Stimulated activated naive CD8-positive, alpha-beta T cell treated with anti-CD3 and anti-CD28 coated beads, Interleukin-15, amount 100 ng/mL, for 72 hours (primary cell): ENCODE data around the gene SERTM1.
A peak's percentile ranks its signal among the peaks of the same experiment; 100 is the strongest.

ENCODE experiments used
- ATAC-seq: fragments of 150-1000 bp; cut with Tn5 transposase; 2 replicates; pipeline ENCODE4 v1.10.0; 2021; ENCODE audit warnings: mild to moderate bottlenecking, moderate library complexity
- DNase-seq, 2 donors: peaks; one replicate each; pipeline ENCODE4 v3.0.0; 2021 to 2022
- H3K27ac Mint-ChIP-seq, 2 donors: one replicate each; pipeline ENCODE4 v1.8.0; 2022; ENCODE audit warnings: mild to moderate bottlenecking in 2 of 2, mixed read lengths in 2 of 2, moderate library complexity in 2 of 2
- H3K27me3 Mint-ChIP-seq: one replicate; pipeline ENCODE4 v1.8.0; 2022; ENCODE audit warnings: mixed read lengths
- H3K4me1 Mint-ChIP-seq: one replicate; pipeline ENCODE4 v1.8.0; 2022; ENCODE audit warnings: mild to moderate bottlenecking, mixed read lengths
- H3K4me3 Mint-ChIP-seq, 2 donors: one replicate each; pipeline ENCODE4 v1.8.0; 2022; ENCODE audit warnings: mild to moderate bottlenecking in 2 of 2, mixed read lengths in 2 of 2, moderate library complexity in 1 of 2
- H3K9me3 Mint-ChIP-seq, 2 donors: one replicate each; pipeline ENCODE4 v1.8.0; 2022; ENCODE audit warnings: mixed read lengths in 2 of 2

The SERTM1 gene

GRCh38 chr13:36736119-36736726 is 62.4 kb downstream of the SERTM1 start:
- DNase-seq (peak; percentile 10 to 13), ATAC-seq (no peak)
- H3K27me3 Mint-ChIP-seq = peaks cover 8% of the 10 kb centered on the region
- no peaks in the 10 kb centered on the region for H3K9me3 Mint-ChIP-seq
- H3K27ac Mint-ChIP-seq = no peak overlapping the region
- H3K4me3 Mint-ChIP-seq = no peak overlapping the region
- no peaks in the 10 kb centered on the region for H3K4me1 Mint-ChIP-seq

GRCh38 chr13:36737524-36738083 is 63.8 kb downstream of the SERTM1 start:
- Mint-ChIP-seq H3K4me3 (no peak overlapping the region), H3K27ac (peak overlapping the region in 1 of 2 donors; percentile 11), H3K9me3 (no peaks in the 10 kb centered on the region), H3K27me3 (peaks cover 8% of the 10 kb centered on the region), H3K4me1 (no peaks in the 10 kb centered on the region)
- DNase-seq = no peak
- no peak for ATAC-seq

GRCh38 chr13:36745436-36745835 is 71.6 kb downstream of the SERTM1 start:
- ATAC-seq = no peak
- H3K4me1 Mint-ChIP-seq = no peaks in the 10 kb centered on the region
- no peak for DNase-seq
- H3K27me3 Mint-ChIP-seq = peaks cover under 1% of the 10 kb centered on the region
- no peak overlapping the region for H3K4me3 Mint-ChIP-seq
- no peaks in the 10 kb centered on the region for H3K9me3 Mint-ChIP-seq
- no peak overlapping the region for H3K27ac Mint-ChIP-seq

GRCh38 chr13:36746051-36746450 is 72.2 kb downstream of the SERTM1 start:
- ATAC-seq = no peak
- Mint-ChIP-seq H3K27me3 (peaks cover 6% of the 10 kb centered on the region), H3K27ac (no peak overlapping the region), H3K9me3 (peaks cover 0 to 4% of the 10 kb centered on the region in 2 donors), H3K4me1 (no peaks in the 10 kb centered on the region), H3K4me3 (no peak overlapping the region)
- DNase-seq = no peak
